Lung (tissue), 12 donors: Measurements from ENCODE around the gene MEG3. TPM values are rescaled to one million over a fixed set of nuclear protein-coding genes. Genes with fewer than 3 reads are reported as not detected.

Experiments
- ATAC-seq: fragments of 200-7000 bp; cut with Tn5 transposase; one replicate; pipeline ENCODE4 v1.9.1; 2020; ENCODE audit warnings: moderate number of reproducible peaks; ENCODE audit not compliant: insufficient read depth, low FRiP score
- DNase-seq, 3 donors: peaks; one replicate each; pipeline ENCODE4 v3.0.0-alpha.2; 2013 to 2017
- H3K27ac ChIP-seq, 2 donors: one replicate each; pipeline ENCODE4 v1.5.1; 2013; ENCODE audit warnings: mild to moderate bottlenecking in 2 of 2, moderate library complexity in 2 of 2, control low read depth in 1 of 2, inconsistent platforms in 1 of 2, low read depth in 1 of 2, low read length in 1 of 2
- H3K27me3 ChIP-seq, 3 donors: one replicate each; pipeline ENCODE4 v1.5.1; 2013; ENCODE audit warnings: low read length in 2 of 3; ENCODE audit not compliant: control insufficient read depth in 3 of 3, insufficient read depth in 3 of 3
- H3K36me3 ChIP-seq, 4 donors: one replicate each; pipeline ENCODE4 v1.5.1; 2013; ENCODE audit warnings: low read length in 4 of 4, mild to moderate bottlenecking in 1 of 4, moderate library complexity in 1 of 4; ENCODE audit not compliant: control insufficient read depth in 4 of 4, insufficient read depth in 4 of 4
- H3K4me1 ChIP-seq, 5 donors: one replicate each; pipeline ENCODE4 v1.5.1; 2013; ENCODE audit warnings: low read length in 5 of 5, mild to moderate bottlenecking in 2 of 5, moderate library complexity in 1 of 5; ENCODE audit not compliant: control insufficient read depth in 5 of 5, insufficient read depth in 5 of 5
- H3K4me3 ChIP-seq: one replicate; pipeline ENCODE4 v1.5.1; 2013; ENCODE audit warnings: mild to moderate bottlenecking, control low read depth, moderate library complexity
- H3K9ac ChIP-seq, 2 donors: one replicate each; pipeline ENCODE4 v1.5.1; 2013; ENCODE audit warnings: low read length in 2 of 2, control low read depth in 1 of 2; ENCODE audit not compliant: insufficient read depth in 1 of 2
- H3K9me3 ChIP-seq, 4 donors: one replicate each; pipeline ENCODE4 v1.5.1; 2013; ENCODE audit warnings: low read length in 3 of 4, mild to moderate bottlenecking in 1 of 4, moderate library complexity in 1 of 4; ENCODE audit not compliant: control insufficient read depth in 4 of 4, insufficient read depth in 3 of 4
- CTCF ChIP-seq: IDR thresholded peaks from 2 replicates; pipeline ENCODE4 v1.5.1; 2012; ENCODE audit warnings: mild to moderate bottlenecking; ENCODE audit errors: control extremely low read depth, extremely low read depth
- WGBS, 2 donors: extraction: QIAGEN DNeasy Blood & Tissue Kit; methylation state at CpG; one replicate each; pipeline ENCODE4 v1.1.7; 2013; 5-methylcytosine and 5-hydroxymethylcytosine counted together
- polyA plus RNA-seq, 2 donors: library from polyadenylated mRNA; stranded (reverse); fragments of 200-250 nt; gene quantifications; one replicate each; pipeline ENCODE4 v1.2.1, GENCODE V29; 2013
- total RNA-seq, 2 donors: library from RNA; depleted of rRNA in 1 of 2; stranded (reverse); fragments of >200 nt in 1 of 2; gene quantifications; one replicate each; pipeline ENCODE4 v1.2.1, GENCODE V29; 2014 to 2021
- donor health status: control.
- donor health status: control.
- donor health status: Bipolar disorder and iron deficiency.
- donor health status: healthy.
- donor health status: DM: yes; HTN: yes; CAD: no.

The MEG3 gene
- total and polyA plus RNA-seq, 4 donors, result 5.9 to 267 (median 14.8) TPM

DNA sequence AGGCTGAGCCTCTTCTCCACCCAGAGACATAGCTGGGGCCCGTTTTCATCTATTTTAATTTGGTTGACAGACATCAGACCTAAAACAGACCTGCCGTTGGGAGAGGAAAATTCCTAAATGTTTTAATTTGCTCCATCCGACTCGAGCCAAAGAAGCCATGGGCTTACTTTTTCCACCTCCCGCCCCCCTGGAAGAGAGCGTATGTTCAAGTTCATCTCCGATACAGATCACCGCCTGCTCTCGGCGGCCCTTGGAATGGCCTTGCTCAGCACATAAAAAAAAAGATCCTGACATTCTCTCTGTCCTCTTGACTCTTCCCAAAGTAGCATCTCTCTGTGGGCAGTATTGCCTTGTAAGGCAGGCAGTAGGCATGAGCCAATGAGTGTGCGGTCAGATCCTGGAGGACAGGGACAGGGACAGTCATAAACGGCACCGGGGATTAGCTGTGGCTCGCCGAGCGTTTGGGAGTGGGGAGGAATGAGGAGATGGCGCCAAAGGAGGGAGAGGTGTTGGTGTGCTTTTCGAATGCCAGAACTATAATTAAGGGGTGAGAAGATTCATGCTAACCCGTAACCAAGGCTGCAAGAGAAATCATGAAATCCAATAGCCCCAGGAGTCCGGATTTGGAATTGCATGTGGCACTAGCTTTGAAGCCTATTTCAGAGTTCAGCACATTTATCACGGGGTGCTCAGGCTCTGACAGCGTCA, 47.9 kb upstream of the MEG3 start:
- no peak overlapping the region for H3K9ac ChIP-seq
- no peak for ATAC-seq
- DNase-seq, result no peak
- H3K36me3 ChIP-seq, result no peaks in the 10 kb centered on the region
- peaks cover 0 to 10% (median 0%) of the 10 kb centered on the region in 5 donors for H3K4me1 ChIP-seq
- no peaks in the 10 kb centered on the region for H3K27me3 ChIP-seq
- H3K9me3 ChIP-seq, result no peaks in the 10 kb centered on the region
- no peak overlapping the region for H3K27ac ChIP-seq
- TF ChIP-seq CTCF, result no peak
- no peak overlapping the region for H3K4me3 ChIP-seq
- WGBS, 2 donors, result 87 to 93% methylated on average over 22 of the region's 22 CpGs

GRCh38 chr14:100778526-100778882, 47.4 kb upstream of the MEG3 start:
- Histone ChIP-seq H3K36me3 (no peaks in the 10 kb centered on the region), H3K9ac (no peak overlapping the region), H3K27ac (no peak overlapping the region), H3K4me1 (peaks cover 0 to 10% (median 0%) of the 10 kb centered on the region in 5 donors), H3K9me3 (no peaks in the 10 kb centered on the region), H3K4me3 (no peak overlapping the region), H3K27me3 (no peaks in the 10 kb centered on the region)
- ATAC-seq (no peak), DNase-seq (no peak)
- no peak for TF ChIP-seq CTCF
- WGBS, 2 donors, result 84 to 92% methylated on average over 7 of the region's 7 CpGs

DNA sequence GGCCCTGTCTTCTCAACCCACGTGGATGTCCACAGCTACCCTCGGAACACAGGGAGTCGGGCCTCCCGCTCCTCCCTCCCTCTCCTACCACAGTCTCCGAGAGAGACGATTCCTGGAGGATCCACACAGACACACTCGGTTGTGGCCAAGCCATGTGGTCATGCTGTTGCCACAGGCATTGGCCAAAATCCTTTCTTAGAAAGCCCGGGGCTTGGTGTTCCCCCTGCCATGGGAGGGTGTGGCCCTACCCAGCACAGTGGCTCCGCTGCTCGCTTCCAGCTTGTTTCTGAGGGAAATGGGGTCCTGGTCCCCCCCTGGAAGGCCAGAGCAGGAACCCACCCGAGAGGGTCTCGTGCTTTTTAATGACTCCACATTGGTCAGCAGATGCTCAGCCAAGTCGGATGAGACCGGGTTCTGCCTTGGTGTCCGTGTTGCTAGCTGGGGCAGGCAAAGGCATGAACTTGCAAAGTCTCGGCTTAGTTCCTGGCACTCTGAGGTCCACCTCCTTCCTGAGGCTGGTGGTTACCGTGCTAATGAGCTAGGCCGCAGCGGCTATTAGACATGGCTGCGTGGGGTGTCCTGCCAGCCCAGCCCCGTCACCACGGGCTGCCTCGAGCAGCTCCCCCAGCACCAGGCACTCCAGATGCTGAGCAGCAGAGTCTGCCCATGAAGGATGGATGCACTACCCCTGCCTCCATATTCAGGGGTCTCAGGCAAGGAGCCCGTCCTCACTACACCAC, 46.8 kb upstream of the MEG3 start:
- 91 to 96% methylated on average over 24 of the region's 24 CpGs for WGBS, 2 donors

More for the DNA sequence above, 46.8 kb upstream of the MEG3 start:
- no peaks in the 10 kb centered on the region for H3K9me3 ChIP-seq
- no peak for TF ChIP-seq CTCF
- no peaks in the 10 kb centered on the region for H3K27me3 ChIP-seq
- H3K36me3 ChIP-seq, result no peaks in the 10 kb centered on the region
- no peak overlapping the region for H3K4me3 ChIP-seq
- H3K9ac ChIP-seq, result no peak overlapping the region
- H3K4me1 ChIP-seq, result peaks cover 0 to 10% (median 0%) of the 10 kb centered on the region in 5 donors
- ATAC-seq, result no peak
- H3K27ac ChIP-seq, result no peak overlapping the region
- no peak for DNase-seq
